Mesenchymal stem cell (in vitro differentiated cells and primary cell): Measurements from ENCODE around the gene H3-3A.

ENCODE experiments used
- DNase-seq: peaks from one replicate; pipeline ENCODE4 v3.0.0-alpha.2; 2013
- H2AFZ ChIP-seq: one replicate; pipeline ENCODE4 v1.6.1; 2013; ENCODE audit warnings: low read depth, mild to moderate bottlenecking, control low read depth, inconsistent platforms, low read length, moderate library complexity
- H2AK5ac ChIP-seq: 2 replicates; pipeline ENCODE4 v1.6.1; 2013; ENCODE audit warnings: low read length, moderate library complexity, mild to moderate bottlenecking, inconsistent platforms; ENCODE audit not compliant: severe bottlenecking
- H2BK120ac ChIP-seq: one replicate; pipeline ENCODE4 v1.6.1; 2013; ENCODE audit warnings: low read depth, mild to moderate bottlenecking, inconsistent platforms, low read length, moderate library complexity
- H2BK12ac ChIP-seq, 2 experiments: one replicate each; pipeline ENCODE4 v1.6.1; 2013; ENCODE audit warnings: inconsistent platforms in 2 of 2, low read length in 2 of 2, mild to moderate bottlenecking in 2 of 2, moderate library complexity in 2 of 2, control low read depth in 1 of 2
- H2BK15ac ChIP-seq: one replicate; pipeline ENCODE4 v1.6.1; 2013; ENCODE audit warnings: mild to moderate bottlenecking, low read depth, inconsistent platforms; ENCODE audit not compliant: poor library complexity, severe bottlenecking
- H2BK5ac ChIP-seq: 2 replicates; pipeline ENCODE4 v1.6.1; 2013; ENCODE audit warnings: low read depth, mild to moderate bottlenecking, low read length, control low read depth, inconsistent platforms; ENCODE audit not compliant: poor library complexity, severe bottlenecking
- H3K14ac ChIP-seq, 2 experiments: one replicate each; pipeline ENCODE4 v1.6.1; 2013; ENCODE audit warnings: inconsistent platforms in 2 of 2, low read length in 2 of 2, control low read depth in 1 of 2, mild to moderate bottlenecking in 1 of 2, moderate library complexity in 1 of 2
- H3K18ac ChIP-seq, 2 experiments: one replicate each; pipeline ENCODE4 v1.6.1; 2013; ENCODE audit warnings: inconsistent platforms in 2 of 2, low read length in 2 of 2, control low read depth in 1 of 2, low read depth in 1 of 2, mild to moderate bottlenecking in 1 of 2
- H3K23ac ChIP-seq, 2 experiments: one replicate each; pipeline ENCODE4 v1.6.1; 2013; ENCODE audit warnings: inconsistent platforms in 2 of 2, low read length in 2 of 2, mild to moderate bottlenecking in 2 of 2, moderate library complexity in 2 of 2, control low read depth in 1 of 2
- H3K27ac ChIP-seq: 2 replicates; pipeline ENCODE4 v1.5.1; 2013; ENCODE audit warnings: mild to moderate bottlenecking, moderate library complexity, low read length, control low read depth, inconsistent platforms; ENCODE audit not compliant: poor library complexity, severe bottlenecking
- H3K27me3 ChIP-seq, 2 experiments: 2 replicates each; pipeline versions ENCODE4 v1.6.1 to v1.7.0; 2013; ENCODE audit warnings: low read length in 2 of 2, mild to moderate bottlenecking in 2 of 2, moderate library complexity in 2 of 2, control low read depth in 1 of 2, inconsistent platforms in 1 of 2; ENCODE audit not compliant: control insufficient read depth in 1 of 2, insufficient read depth in 1 of 2
- H3K36me3 ChIP-seq, 2 experiments: 2 replicates each; pipeline versions ENCODE4 v1.6.1 to v1.7.0; 2013; ENCODE audit warnings: low read length in 2 of 2, control low read depth in 1 of 2, inconsistent platforms in 1 of 2, low read depth in 1 of 2, mild to moderate bottlenecking in 1 of 2; ENCODE audit not compliant: insufficient read depth in 2 of 2, control insufficient read depth in 1 of 2
- H3K4ac ChIP-seq, 2 experiments: one replicate each; pipeline ENCODE4 v1.6.1; 2013; ENCODE audit warnings: inconsistent platforms in 2 of 2, low read length in 2 of 2, mild to moderate bottlenecking in 2 of 2, moderate library complexity in 2 of 2, control low read depth in 1 of 2, low read depth in 1 of 2
- H3K4me1 ChIP-seq: 2 replicates; pipeline ENCODE4 v1.6.1; 2013; ENCODE audit warnings: low read depth, low read length, control low read depth; ENCODE audit not compliant: control insufficient read depth, insufficient read depth
- H3K4me2 ChIP-seq: 2 replicates; pipeline ENCODE4 v1.6.1; 2013; ENCODE audit warnings: low read length, mild to moderate bottlenecking, inconsistent platforms; ENCODE audit not compliant: poor library complexity, severe bottlenecking
- H3K4me3 ChIP-seq, 2 experiments: 2 replicates each; pipeline versions ENCODE4 v1.5.1 to v1.7.0; 2013; ENCODE audit warnings: low read length in 2 of 2, mild to moderate bottlenecking in 2 of 2, control low read depth in 1 of 2, low read depth in 1 of 2; ENCODE audit not compliant: insufficient read depth in 1 of 2
- H3K79me1 ChIP-seq: replicated peaks from 2 replicates; pipeline ENCODE4 v1.6.1; 2013; ENCODE audit warnings: mild to moderate bottlenecking, control low read depth, low read length, inconsistent platforms; ENCODE audit not compliant: poor library complexity, severe bottlenecking
- H3K9ac ChIP-seq: 2 replicates; pipeline ENCODE4 v1.7.0; 2013; ENCODE audit warnings: mild to moderate bottlenecking, low read length, moderate library complexity
- H3K9me3 ChIP-seq: 2 replicates; pipeline ENCODE4 v1.7.0; 2013; ENCODE audit warnings: mild to moderate bottlenecking, low read length; ENCODE audit not compliant: control insufficient read depth
- H4K8ac ChIP-seq: one replicate; pipeline ENCODE4 v1.6.1; 2013; ENCODE audit warnings: inconsistent platforms, mild to moderate bottlenecking, low read length, moderate library complexity
- H4K91ac ChIP-seq: one replicate; pipeline ENCODE4 v1.6.1; 2013; ENCODE audit warnings: mild to moderate bottlenecking, low read length, inconsistent platforms
- WGBS: methylation state at CpG from one replicate; pipeline ENCODE4 v1.1.7; 2013; ENCODE audit warnings: mixed read lengths; 5-methylcytosine and 5-hydroxymethylcytosine counted together

Gene H3-3A

DNA sequence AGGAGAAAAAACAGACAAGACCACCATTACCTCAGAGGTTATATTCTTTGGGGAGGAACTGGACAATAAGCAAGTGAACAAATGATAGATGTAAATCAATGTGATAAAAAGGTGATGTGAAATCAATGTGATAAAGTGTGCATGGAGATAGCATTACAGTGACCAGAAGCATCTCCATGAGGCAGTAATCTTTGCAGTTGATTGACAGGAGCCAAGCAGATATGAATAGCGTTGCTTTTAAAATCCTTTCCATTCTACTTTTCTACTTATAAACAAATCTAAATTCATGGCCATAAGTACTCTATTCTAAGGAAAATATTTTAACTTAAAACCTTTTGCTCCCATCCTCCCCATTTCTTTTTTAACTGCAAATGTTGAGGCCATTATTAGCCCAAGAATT is 2.8 kb upstream of the H3-3A start:
- no peak overlapping the region for H3K4ac ChIP-seq
- no peak overlapping the region for H3K23ac ChIP-seq
- H2AK5ac ChIP-seq = no peak overlapping the region
- H3K4me3 ChIP-seq = no peak overlapping the region
- H3K27ac ChIP-seq = no peak overlapping the region
- H2BK15ac ChIP-seq = no peak overlapping the region
- no peak overlapping the region for H2BK120ac ChIP-seq
- H3K79me1 ChIP-seq = peaks cover 4% of the 10 kb centered on the region
- no peak overlapping the region for H3K9ac ChIP-seq
- no peak for DNase-seq
- no peak overlapping the region for H3K4me2 ChIP-seq
- H2BK5ac ChIP-seq = no peak overlapping the region
- no peaks in the 10 kb centered on the region for H3K9me3 ChIP-seq
- no peak overlapping the region for H3K18ac ChIP-seq
- no peak overlapping the region for H2AFZ ChIP-seq
- no peaks in the 10 kb centered on the region for H3K27me3 ChIP-seq
- H3K4me1 ChIP-seq = no peaks in the 10 kb centered on the region
- H4K91ac ChIP-seq = no peak overlapping the region
- no peak overlapping the region for H2BK12ac ChIP-seq
- 75% methylated on average over 1 of the region's 1 CpG for WGBS
- peaks cover 0 to 19% of the 10 kb centered on the region in 2 experiments for H3K36me3 ChIP-seq
- H4K8ac ChIP-seq = no peak overlapping the region
- H3K14ac ChIP-seq = no peak overlapping the region

DNA sequence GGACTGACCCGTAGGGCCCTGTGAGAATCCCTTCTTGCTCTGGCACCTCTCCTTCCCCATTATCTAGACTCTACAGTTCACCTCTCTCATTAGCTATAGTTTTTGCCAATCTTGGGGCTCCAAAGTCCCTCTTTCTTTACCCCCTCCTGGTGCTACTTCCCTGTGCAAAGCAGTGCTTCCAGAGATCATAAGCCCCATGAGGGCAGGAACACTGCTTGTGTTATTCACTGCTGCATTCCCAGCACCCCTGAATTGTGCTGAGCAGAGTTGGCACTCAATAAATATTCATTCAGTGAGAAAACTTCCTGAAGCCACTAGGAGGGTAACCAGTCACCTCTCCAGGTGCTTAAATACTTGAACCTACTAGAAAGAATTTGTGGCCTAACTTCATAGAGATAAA is 2.1 kb upstream of the H3-3A start:
- Histone ChIP-seq H3K18ac (no peak overlapping the region), H2BK12ac (no peak overlapping the region)
- 100% methylated on average over 1 of the region's 1 CpG for WGBS

DNA sequence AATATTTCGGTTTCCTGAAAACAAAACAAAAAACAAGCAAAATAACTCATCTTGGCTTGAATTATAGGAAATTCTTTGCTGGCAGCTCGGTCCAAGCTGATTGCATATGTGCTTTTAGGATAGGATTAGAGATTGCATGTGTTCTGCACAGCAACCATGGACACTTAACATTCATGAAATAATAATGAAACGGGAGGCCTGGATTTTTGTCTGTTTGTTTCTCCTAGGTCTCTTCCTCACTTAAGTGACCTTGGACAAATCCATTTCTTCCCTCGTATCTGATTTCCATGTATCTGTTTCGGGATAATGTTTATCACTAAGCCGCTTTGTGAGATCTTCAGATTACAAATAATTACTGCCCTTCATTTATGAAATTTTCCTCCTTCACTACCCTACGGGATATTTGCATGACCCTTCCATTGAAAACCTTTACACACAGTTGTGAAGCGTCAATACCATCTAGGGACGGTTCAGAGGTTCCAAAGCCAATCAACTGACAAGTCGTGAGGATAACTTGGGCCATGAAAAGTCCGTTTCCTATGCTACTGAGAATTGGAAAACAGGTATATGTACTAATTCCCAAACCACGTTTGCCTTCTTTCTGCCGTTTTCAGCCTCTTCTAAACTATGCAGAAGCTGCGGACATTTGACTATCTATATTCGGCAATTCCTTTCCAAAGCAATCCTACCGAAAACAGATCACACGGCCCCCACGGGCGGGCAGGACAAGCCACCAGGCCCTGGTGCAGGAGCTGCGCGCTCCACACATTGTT is 1.3 kb upstream of the H3-3A start:
- peaks cover 0 to 21% of the 10 kb centered on the region in 2 experiments for H3K36me3 ChIP-seq
- peak overlapping the region; percentile 80 to 81 for H3K4me3 ChIP-seq
- H3K18ac ChIP-seq = peak overlapping the region; percentile 65 to 99
- H2AFZ ChIP-seq = peak overlapping the region; percentile 95
- peak overlapping the region; percentile 95 for H3K4me2 ChIP-seq
- H4K8ac ChIP-seq = peak overlapping the region; percentile 92
- H3K4me1 ChIP-seq = no peaks in the 10 kb centered on the region
- no peak overlapping the region for H2AK5ac ChIP-seq
- peak overlapping the region; percentile 95 for H2BK120ac ChIP-seq
- H3K14ac ChIP-seq = no peak overlapping the region
- H2BK15ac ChIP-seq = no peak overlapping the region
- peak overlapping the region in 1 of 2 experiments; percentile 72 for H2BK12ac ChIP-seq
- no peaks in the 10 kb centered on the region for H3K9me3 ChIP-seq
- peak overlapping the region; percentile 88 for H3K9ac ChIP-seq
- H3K79me1 ChIP-seq = peaks cover 4% of the 10 kb centered on the region
- DNase-seq = no peak
- H4K91ac ChIP-seq = peak overlapping the region; percentile 48
- peak overlapping the region; percentile 88 for H2BK5ac ChIP-seq
- no peaks in the 10 kb centered on the region for H3K27me3 ChIP-seq
- WGBS = 25% methylated on average over 21 of the region's 21 CpGs
- peak overlapping the region in 1 of 2 experiments; percentile 80 for H3K23ac ChIP-seq
- peak overlapping the region; percentile 40 to 89 for H3K4ac ChIP-seq
- peak overlapping the region; percentile 87 for H3K27ac ChIP-seq

More for the DNA sequence above, 2.1 kb upstream of the H3-3A start:
- no peak overlapping the region for H3K14ac ChIP-seq
- H3K79me1 ChIP-seq = peaks cover 4% of the 10 kb centered on the region
- H3K4me1 ChIP-seq = no peaks in the 10 kb centered on the region
- H3K4me2 ChIP-seq = no peak overlapping the region
- no peak overlapping the region for H2BK15ac ChIP-seq
- no peak overlapping the region for H3K4me3 ChIP-seq
- no peak for DNase-seq
- peaks cover 0 to 19% of the 10 kb centered on the region in 2 experiments for H3K36me3 ChIP-seq
- no peak overlapping the region for H4K91ac ChIP-seq
- no peak overlapping the region for H3K9ac ChIP-seq
- peak overlapping the region in 1 of 2 experiments; percentile 49 for H3K4ac ChIP-seq
- no peaks in the 10 kb centered on the region for H3K27me3 ChIP-seq
- H2AFZ ChIP-seq = no peak overlapping the region
- H2AK5ac ChIP-seq = no peak overlapping the region
- H3K23ac ChIP-seq = no peak overlapping the region
- no peak overlapping the region for H2BK120ac ChIP-seq
- no peak overlapping the region for H2BK5ac ChIP-seq
- no peak overlapping the region for H4K8ac ChIP-seq
- H3K9me3 ChIP-seq = no peaks in the 10 kb centered on the region
- no peak overlapping the region for H3K27ac ChIP-seq

DNA sequence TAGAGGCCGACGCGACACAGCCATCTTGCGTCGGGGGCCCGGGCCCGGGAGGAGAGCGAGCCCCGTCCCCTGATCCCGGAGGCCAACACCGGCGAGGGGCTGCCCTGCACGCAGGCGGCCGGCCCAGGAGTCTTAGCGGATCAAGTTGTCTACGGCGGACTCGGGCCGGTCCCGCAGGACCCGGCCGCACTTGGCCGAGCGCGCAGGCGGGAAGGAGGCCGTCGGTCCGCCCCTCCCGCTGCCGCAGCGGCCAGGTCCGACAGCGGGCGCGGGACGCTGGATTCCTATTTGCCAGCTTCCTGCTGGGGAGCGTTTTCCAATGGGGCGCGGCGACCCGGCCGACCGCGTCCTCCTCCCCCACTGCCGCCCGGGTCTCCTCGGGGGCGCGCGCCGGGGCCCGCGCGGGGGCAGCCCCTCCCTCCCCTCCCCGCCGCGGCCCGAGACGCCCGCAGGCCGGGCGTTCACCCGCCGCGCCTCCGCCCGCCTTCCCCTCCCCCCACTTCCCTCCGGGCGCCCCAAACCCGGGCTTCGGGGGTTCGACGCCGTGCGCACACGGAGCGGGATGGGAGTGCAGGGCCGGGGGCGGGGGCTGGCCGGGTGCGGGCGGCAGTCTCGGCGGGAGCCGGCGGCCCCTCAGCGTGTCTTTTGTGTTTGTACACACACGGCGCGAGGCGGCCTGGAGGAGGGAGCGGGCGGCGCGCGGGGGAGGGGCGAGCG is 517 bp upstream of the H3-3A start:
- H3K79me1 ChIP-seq = peaks cover 4% of the 10 kb centered on the region
- H3K9me3 ChIP-seq = no peaks in the 10 kb centered on the region
- peak overlapping the region in 1 of 2 experiments; percentile 72 for H2BK12ac ChIP-seq
- peak overlapping the region; percentile 80 to 81 for H3K4me3 ChIP-seq
- peak; percentile 84 for DNase-seq
- H2BK120ac ChIP-seq = peak overlapping the region; percentile 95
- H3K18ac ChIP-seq = peak overlapping the region; percentile 65 to 99
- H4K8ac ChIP-seq = peak overlapping the region; percentile 92
- H3K36me3 ChIP-seq = peaks cover 0 to 27% of the 10 kb centered on the region in 2 experiments
- no peak overlapping the region for H2AK5ac ChIP-seq
- H3K27me3 ChIP-seq = no peaks in the 10 kb centered on the region
- peak overlapping the region in 1 of 2 experiments; percentile 88 for H3K14ac ChIP-seq
- peak overlapping the region; percentile 95 for H2AFZ ChIP-seq
- peak overlapping the region in 1 of 2 experiments; percentile 80 for H3K23ac ChIP-seq
- peak overlapping the region; percentile 95 for H3K4me2 ChIP-seq
- H3K27ac ChIP-seq = peak overlapping the region; percentile 87
- H4K91ac ChIP-seq = peak overlapping the region; percentile 48
- 1% methylated on average over 61 of the region's 100 CpGs for WGBS
- H3K4me1 ChIP-seq = no peaks in the 10 kb centered on the region
- H2BK15ac ChIP-seq = peak overlapping the region; percentile 19
- H2BK5ac ChIP-seq = peak overlapping the region; percentile 88
- peak overlapping the region; percentile 88 for H3K9ac ChIP-seq
- H3K4ac ChIP-seq = peak overlapping the region; percentile 40 to 89
